ENCODE data around the gene PDE10A. TPM values are rescaled to one million over a fixed set of nuclear protein-coding genes. Genes with fewer than 3 reads are reported as not detected.
"Not testable (repeated sequence)": the region's sequence is repeated elsewhere in the genome, so short reads cannot be mapped to it uniquely, and the experiment has no call there.

The PDE10A gene
- total RNA-seq, 1 experiment from 2014 or later: 2.1 TPM

DNA sequence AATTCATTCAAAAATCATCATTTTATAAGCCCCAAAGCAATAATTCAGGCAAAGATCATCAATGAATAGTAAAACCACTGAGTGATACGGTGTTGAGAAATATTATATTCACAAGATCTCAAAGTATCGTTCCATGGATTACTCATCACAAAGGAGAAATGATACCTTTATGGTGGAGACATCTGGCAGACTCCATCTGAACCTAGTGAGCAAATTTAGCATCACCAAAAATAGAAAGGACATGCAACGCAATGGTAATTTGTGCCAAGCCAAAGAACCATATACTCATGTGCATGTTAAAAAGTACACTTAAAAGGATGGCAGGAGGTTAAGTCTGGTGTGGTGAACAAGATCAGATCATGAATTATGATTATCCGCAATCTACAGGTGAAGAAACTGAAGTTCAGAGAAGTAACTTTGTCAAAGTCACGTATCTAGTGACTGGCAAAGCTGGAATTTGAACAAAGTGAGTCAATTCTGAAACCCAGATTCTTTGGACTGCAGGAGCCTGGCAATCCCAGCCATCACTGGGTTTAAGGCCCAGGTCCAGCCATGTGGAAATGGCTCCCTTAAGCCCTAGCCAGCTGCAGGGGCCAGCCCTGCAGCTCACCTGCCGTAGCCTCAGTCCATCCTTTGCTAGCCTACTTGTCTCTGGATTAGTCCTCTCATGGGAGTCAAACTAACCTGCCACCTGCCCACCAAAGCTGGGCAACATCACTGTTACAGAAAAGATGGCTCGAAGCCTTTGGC, 68.3 kb downstream of the PDE10A start:
- no peak overlapping the region for H3K9ac ChIP-seq (ENCODE audit: low read length)
- ChIA-PET POLR2A (ENCODE audit: unreplicated experiment) (no interaction called here), CTCF (no interaction called here)
- no peaks in the 10 kb centered on the region for H3F3A ChIP-seq (ENCODE audit: low read length, unreplicated experiment)
- no peak for DNase-seq
- no peaks in the 10 kb centered on the region for H3K79me2 ChIP-seq (ENCODE audit: low read length)
- no peaks in the 10 kb centered on the region for H3K9me3 ChIP-seq (ENCODE audit: low read length)
- TF ChIP-seq, protein P1, sequence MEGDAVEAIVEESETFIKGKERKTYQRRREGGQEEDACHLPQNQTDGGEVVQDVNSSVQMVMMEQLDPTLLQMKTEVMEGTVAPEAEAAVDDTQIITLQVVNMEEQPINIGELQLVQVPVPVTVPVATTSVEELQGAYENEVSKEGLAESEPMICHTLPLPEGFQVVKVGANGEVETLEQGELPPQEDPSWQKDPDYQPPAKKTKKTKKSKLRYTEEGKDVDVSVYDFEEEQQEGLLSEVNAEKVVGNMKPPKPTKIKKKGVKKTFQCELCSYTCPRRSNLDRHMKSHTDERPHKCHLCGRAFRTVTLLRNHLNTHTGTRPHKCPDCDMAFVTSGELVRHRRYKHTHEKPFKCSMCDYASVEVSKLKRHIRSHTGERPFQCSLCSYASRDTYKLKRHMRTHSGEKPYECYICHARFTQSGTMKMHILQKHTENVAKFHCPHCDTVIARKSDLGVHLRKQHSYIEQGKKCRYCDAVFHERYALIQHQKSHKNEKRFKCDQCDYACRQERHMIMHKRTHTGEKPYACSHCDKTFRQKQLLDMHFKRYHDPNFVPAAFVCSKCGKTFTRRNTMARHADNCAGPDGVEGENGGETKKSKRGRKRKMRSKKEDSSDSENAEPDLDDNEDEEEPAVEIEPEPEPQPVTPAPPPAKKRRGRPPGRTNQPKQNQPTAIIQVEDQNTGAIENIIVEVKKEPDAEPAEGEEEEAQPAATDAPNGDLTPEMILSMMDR (conservative IDR thresholded peaks at IDR 0.05; ENCODE audit: low read depth, low read length): no peak
- TF ChIP-seq EZH2 (IDR thresholded peaks at IDR 0.05; ENCODE audit: low read length, unreplicated experiment) (no peak), EZH2phosphoT487 (IDR thresholded peaks at IDR 0.05; ENCODE audit: borderline replicate concordance, low read length) (no peak)
- no peak overlapping the region for H3K27ac ChIP-seq (ENCODE audit: low read length)
- no peak overlapping the region for H3K4me3 ChIP-seq (ENCODE audit: low read length)
- ATAC-seq: no peak
- H3K27me3 ChIP-seq (ENCODE audit: low read length): no peaks in the 10 kb centered on the region
- intact Hi-C loops (cut with micrococcal nuclease): no loop called here
- H2AFZ ChIP-seq (ENCODE audit: low read length): no peak overlapping the region
- H3K36me3 ChIP-seq (ENCODE audit: low read depth, low read length): no peaks in the 10 kb centered on the region
- no TSS peak for BruUV-seq (replicated peaks)
- H3K4me1 ChIP-seq (ENCODE audit: insufficient read depth, low read length): no peaks in the 10 kb centered on the region
- no peaks in the 10 kb centered on the region for H4K20me1 ChIP-seq (ENCODE audit: low read length)
- H3K4me2 ChIP-seq (ENCODE audit: low read length): no peak overlapping the region
- no peaks in the 10 kb centered on the region for H3K9me2 ChIP-seq (replicated peaks; ENCODE audit: low read length)

DNA sequence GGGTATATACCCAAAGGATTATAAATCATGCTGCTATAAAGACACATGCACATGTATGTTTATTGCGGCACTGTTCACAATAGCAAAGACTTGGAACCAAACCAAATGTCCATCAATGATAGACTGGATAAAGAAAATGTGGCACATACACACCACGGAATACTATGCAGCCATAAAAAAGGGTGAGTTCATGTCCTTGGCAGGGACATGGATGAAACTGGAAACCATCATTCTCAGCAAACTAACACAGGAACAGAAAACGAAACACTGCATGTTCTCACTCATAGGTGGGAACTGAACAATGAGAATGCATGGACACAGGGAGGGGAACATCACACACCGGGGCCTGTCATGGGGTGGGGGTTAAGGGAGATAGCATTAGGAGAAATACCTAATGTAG, 70.1 kb downstream of the PDE10A start:
- H3K36me3 ChIP-seq (ENCODE audit: low read depth, low read length); H3K27me3 ChIP-seq (ENCODE audit: low read length); POLR2A ChIA-PET (ENCODE audit: unreplicated experiment); H3K9me3 ChIP-seq (ENCODE audit: low read length); H3F3A ChIP-seq (ENCODE audit: low read length, unreplicated experiment); H3K9me2 ChIP-seq (replicated peaks; ENCODE audit: low read length); H3K4me3 ChIP-seq (ENCODE audit: low read length); DNase-seq; H3K9ac ChIP-seq (ENCODE audit: low read length); CTCF ChIA-PET; H3K27ac ChIP-seq (ENCODE audit: low read length); ATAC-seq; H3K4me1 ChIP-seq (ENCODE audit: insufficient read depth, low read length); H2AFZ ChIP-seq (ENCODE audit: low read length); intact Hi-C loops (cut with micrococcal nuclease); H3K4me2 ChIP-seq (ENCODE audit: low read length); BruUV-seq (replicated peaks); H4K20me1 ChIP-seq (ENCODE audit: low read length); H3K79me2 ChIP-seq (ENCODE audit: low read length): not testable (repeated sequence)

DNA sequence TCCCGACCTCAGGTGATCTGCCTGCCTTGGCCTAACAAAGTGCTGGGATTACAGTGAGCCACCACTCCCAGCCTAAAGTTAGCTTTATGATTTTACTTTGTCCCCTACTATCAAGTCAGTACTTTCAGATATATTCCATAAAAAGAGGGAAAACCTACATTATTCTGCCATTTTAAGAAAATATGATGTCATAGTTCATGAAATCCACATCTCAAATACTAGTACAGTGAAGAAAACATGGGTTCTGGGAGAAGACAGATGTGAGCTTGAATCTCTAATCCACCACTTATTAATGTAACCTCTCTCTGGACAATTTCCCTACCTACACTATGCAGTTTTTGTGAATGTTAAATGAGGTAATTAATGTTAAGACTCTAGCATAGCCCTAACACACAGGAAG, 74.5 kb downstream of the PDE10A start:
- Histone ChIP-seq H3K9me2 (replicated peaks; ENCODE audit: low read length) (no peaks in the 10 kb centered on the region), H3K9ac (ENCODE audit: low read length) (no peak overlapping the region), H2AFZ (ENCODE audit: low read length) (no peak overlapping the region), H4K20me1 (ENCODE audit: low read length) (no peaks in the 10 kb centered on the region), H3K27me3 (ENCODE audit: low read length) (no peaks in the 10 kb centered on the region), H3K9me3 (ENCODE audit: low read length) (no peaks in the 10 kb centered on the region), H3K4me3 (ENCODE audit: low read length) (no peak overlapping the region), H3K79me2 (ENCODE audit: low read length) (no peaks in the 10 kb centered on the region), H3K27ac (ENCODE audit: low read length) (no peak overlapping the region), H3K36me3 (ENCODE audit: low read depth, low read length) (no peaks in the 10 kb centered on the region), H3F3A (ENCODE audit: low read length, unreplicated experiment) (no peaks in the 10 kb centered on the region), H3K4me2 (ENCODE audit: low read length) (no peak overlapping the region), H3K4me1 (ENCODE audit: insufficient read depth, low read length) (peaks cover 15% of the 10 kb centered on the region)
- intact Hi-C loops (cut with micrococcal nuclease): loop anchor here (10.0 kb wide), 1 partner anchor 46 kb away; no protein-coding TSS in a partner anchor
- BruUV-seq (replicated peaks): no TSS peak
- TF ChIP-seq EZH2 (IDR thresholded peaks at IDR 0.05; ENCODE audit: low read length, unreplicated experiment): no peak
- TF ChIP-seq EZH2phosphoT487 (IDR thresholded peaks at IDR 0.05; ENCODE audit: borderline replicate concordance, low read length): no peak
- ChIA-PET POLR2A (ENCODE audit: unreplicated experiment) (no interaction called here), CTCF (no interaction called here)
- DNase-seq (no peak), ATAC-seq (no peak)

Measured in PC-3 (cell line).